IMR-90 (cell line): ENCODE data around the gene REV3L. TPM values are rescaled to one million over a fixed set of nuclear protein-coding genes. Genes with fewer than 3 reads are reported as not detected.

ENCODE experiments used
- ATAC-seq: fragments of 200-7000 bp; cut with Tn5 transposase; 2 replicates; pipeline ENCODE4 v1.9.1; 2020; ENCODE audit warnings: low read depth, mild to moderate bottlenecking, moderate library complexity
- BruUV-seq: library from RNA; stranded (reverse); fragments of 400-500 nt; replicated peaks from 2 replicates; lab custom pipeline; 2021; lab: Mats Ljungman, UMichigan
- CTCF ChIA-PET: fragments of 300-600 bp; formaldehyde crosslinking; extraction: SDS; loops from one replicate; lab custom pipeline; 2021; ENCODE audit warnings: antibody characterized with exemption; lab: Yijun Ruan, JAX
- POLR2A ChIA-PET: fragments of 300-600 bp; sonication (Branson Sonifier 250); formaldehyde crosslinking; loops from one replicate; lab custom pipeline; 2022; ENCODE audit warnings: antibody characterized with exemption; ENCODE audit not compliant: unreplicated experiment; lab: Charles Lee
- DNase-seq: peaks from one replicate; pipeline ENCODE4 v3.0.0; 2013
- H2AFZ ChIP-seq: replicated peaks from 2 replicates; pipeline ENCODE3; 2013; ENCODE audit warnings: low read length, mild to moderate bottlenecking; ENCODE audit not compliant: poor library complexity
- H2AK5ac ChIP-seq: 2 replicates; pipeline ENCODE4 v1.6.1; 2013; ENCODE audit warnings: low read depth, low read length, inconsistent platforms
- H2AK9ac ChIP-seq: replicated peaks from 2 replicates; pipeline ENCODE3; 2013; ENCODE audit warnings: mild to moderate bottlenecking, low read depth, low read length, moderate library complexity; ENCODE audit not compliant: poor library complexity
- H2BK120ac ChIP-seq: 2 replicates; pipeline ENCODE4 v1.6.1; 2013; ENCODE audit warnings: low read depth, low read length, inconsistent platforms
- H2BK15ac ChIP-seq: 3 replicates; pipeline ENCODE4 v1.6.1; 2013; ENCODE audit warnings: low read depth, low read length, inconsistent platforms
- H2BK20ac ChIP-seq: 2 replicates; pipeline ENCODE4 v1.6.1; 2013; ENCODE audit warnings: low read depth, mild to moderate bottlenecking, inconsistent platforms, low read length, moderate library complexity
- H2BK5ac ChIP-seq: 2 replicates; pipeline ENCODE4 v1.6.1; 2013; ENCODE audit warnings: mild to moderate bottlenecking, low read depth, low read length, inconsistent platforms; ENCODE audit not compliant: poor library complexity, severe bottlenecking
- H3K14ac ChIP-seq: replicated peaks from 2 replicates; pipeline ENCODE4 v1.6.1; 2013; ENCODE audit warnings: low read depth, low read length, inconsistent platforms
- H3K18ac ChIP-seq: 2 replicates; pipeline ENCODE4 v1.6.1; 2013; ENCODE audit warnings: low read depth, low read length, control low read depth
- H3K23ac ChIP-seq: 2 replicates; pipeline ENCODE4 v1.6.1; 2013; ENCODE audit warnings: low read depth, low read length, inconsistent platforms
- H3K27ac ChIP-seq: 2 replicates; pipeline ENCODE4 v1.5.1; 2013; ENCODE audit warnings: mild to moderate bottlenecking, control low read depth, low read length; ENCODE audit not compliant: insufficient read depth
- H3K27me3 ChIP-seq: 2 replicates; pipeline ENCODE4 v1.6.1; 2013; ENCODE audit warnings: low read length; ENCODE audit not compliant: control insufficient read depth, insufficient read depth
- H3K36me3 ChIP-seq: 2 replicates; pipeline ENCODE4 v1.6.1; 2013; ENCODE audit warnings: low read length, mixed read lengths; ENCODE audit not compliant: control insufficient read depth, insufficient read depth
- H3K4ac ChIP-seq: 2 replicates; pipeline ENCODE4 v1.6.1; 2013; ENCODE audit warnings: low read depth, low read length, inconsistent platforms
- H3K4me1 ChIP-seq: 2 replicates; pipeline ENCODE4 v1.6.1; 2013; ENCODE audit warnings: low read length, mixed read lengths; ENCODE audit not compliant: control insufficient read depth, insufficient read depth
- H3K4me2 ChIP-seq: 2 replicates; pipeline ENCODE4 v1.6.1; 2013; ENCODE audit warnings: low read depth, mild to moderate bottlenecking, control low read depth, low read length, moderate library complexity
- H3K4me3 ChIP-seq: 2 replicates; pipeline ENCODE4 v1.5.1; 2013; ENCODE audit warnings: low read depth, mild to moderate bottlenecking, control low read depth, low read length, moderate library complexity; ENCODE audit not compliant: insufficient read depth
- H3K56ac ChIP-seq: 2 replicates; pipeline ENCODE4 v1.6.1; 2013; ENCODE audit warnings: low read length, inconsistent platforms; ENCODE audit not compliant: insufficient read depth; ENCODE audit errors: extremely low read depth
- H3K79me1 ChIP-seq, 2 experiments: 2 replicates each; pipeline ENCODE4 v1.6.1; 2013; ENCODE audit warnings: low read length in 2 of 2, inconsistent platforms in 1 of 2, low read depth in 1 of 2
- H3K9ac ChIP-seq: 2 replicates; pipeline ENCODE4 v1.6.1; 2013; ENCODE audit warnings: low read depth, low read length, control low read depth
- H3K9me1 ChIP-seq: 2 replicates; pipeline ENCODE4 v1.6.1; 2013; ENCODE audit warnings: low read length, inconsistent platforms; ENCODE audit not compliant: insufficient read depth
- H3K9me3 ChIP-seq: 2 replicates; pipeline ENCODE4 v1.6.1; 2013; ENCODE audit warnings: low read length; ENCODE audit not compliant: control insufficient read depth, insufficient read depth
- H4K20me1 ChIP-seq: 2 replicates; pipeline ENCODE4 v1.6.1; 2013; ENCODE audit warnings: low read length, inconsistent platforms; ENCODE audit not compliant: insufficient read depth
- H4K5ac ChIP-seq: 2 replicates; pipeline ENCODE4 v1.6.1; 2013; ENCODE audit warnings: mild to moderate bottlenecking, low read depth, low read length, control low read depth
- H4K8ac ChIP-seq, 2 experiments: 2 replicates each; pipeline ENCODE4 v1.6.1; 2013; ENCODE audit warnings: low read depth in 2 of 2, low read length in 2 of 2, control low read depth in 1 of 2, inconsistent platforms in 1 of 2
- H4K91ac ChIP-seq: 2 replicates; pipeline ENCODE4 v1.6.1; 2013; ENCODE audit warnings: low read depth, low read length, inconsistent platforms; ENCODE audit not compliant: insufficient read depth
- ELK1 ChIP-seq: fragments of 150-350 bp; IDR thresholded peaks from 2 replicates; pipeline ENCODE4 v1.6.1; 2016; ENCODE audit warnings: low read depth, mild to moderate bottlenecking, low read length, moderate library complexity, borderline replicate concordance
- MAFK ChIP-seq: IDR thresholded peaks from 2 replicates; pipeline ENCODE4 v1.6.1; 2012; ENCODE audit warnings: low read depth, low read length, improper control_type of control experiment
- RAD21 ChIP-seq: IDR thresholded peaks from 2 replicates; pipeline ENCODE4 v1.6.1; 2012; ENCODE audit warnings: low read length, improper control_type of control experiment
- RFX5 ChIP-seq: IDR thresholded peaks from 2 replicates; pipeline ENCODE4 v1.8.0; 2012; ENCODE audit warnings: low read depth, mild to moderate bottlenecking, low read length, moderate library complexity
- whole genome bisulfite sequencing, 2 experiments: methylation state at CpG; one replicate each; pipeline versions ENCODE4 v1.1.5 to v1.1.7; 2013; ENCODE audit warnings: missing lambda C conversion rate in 2 of 2; ENCODE audit not compliant: insufficient read length in 1 of 2; ENCODE audit errors: extremely low coverage in 2 of 2; 5-methylcytosine and 5-hydroxymethylcytosine counted together
- dilution Hi-C: fragments of 300-500 bp; cut with HindIII; formaldehyde crosslinking; loops from one replicate; pipeline ENCODE4 v1.14.3; 2018; ENCODE audit warnings: low sequenced_read_pairs; ENCODE audit not compliant: unreplicated experiment
- in situ Hi-C: fragments of 300-500 bp; cut with MboI; formaldehyde crosslinking; loops from 3 replicates; pipeline ENCODE4 v1.14.3; 2019; ENCODE audit warnings: low sequenced_read_pairs, inconsistent platforms, mixed read lengths
- intact Hi-C: fragments of 100-400 bp; cut with micrococcal nuclease; formaldehyde crosslinking; loops from 2 replicates; pipeline ENCODE4 v1.10.0; 2022
- polyA plus RNA-seq, 3 experiments: library from polyadenylated mRNA; depleted of rRNA; stranded (reverse); fragments of >200 nt; gene quantifications; 2 replicates each; pipeline ENCODE4 v1.2.3, GENCODE V29; 2012; ENCODE audit warnings: low replicate concordance in 1 of 3
- total RNA-seq: library from RNA; depleted of rRNA; stranded (reverse); fragments of >200 nt; gene quantifications from 2 replicates; pipeline ENCODE4 v1.2.3, GENCODE V29; 2012

The REV3L gene
- total and polyA plus RNA-seq, 2 of the 4 experiments (the other 2 are of a cell fraction) = 7.4 to 15.4 TPM

DNA sequence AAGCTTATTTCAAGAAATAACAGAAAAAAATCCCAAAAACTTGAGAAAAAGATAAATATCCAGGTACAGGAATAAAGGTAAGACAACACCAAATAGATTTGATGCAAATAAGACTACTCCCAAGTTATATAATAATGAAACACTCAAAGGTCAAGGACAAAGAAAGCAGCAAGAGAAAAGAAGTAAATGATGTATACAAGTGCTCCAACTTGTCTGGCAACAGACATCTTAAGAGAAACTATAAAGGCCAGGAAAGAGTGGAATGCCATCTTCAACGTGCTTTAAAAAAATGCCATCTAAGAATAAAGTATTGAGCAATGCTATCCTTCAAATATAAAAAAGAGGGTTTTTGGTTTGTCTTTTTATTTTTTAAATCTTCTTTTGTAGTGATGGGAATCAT lies 54.2 kb downstream of the REV3L start:
- DNase-seq (no peak), ATAC-seq (no peak)
- Histone ChIP-seq H3K23ac (no peak overlapping the region), H2BK5ac (no peak overlapping the region), H3K56ac (no peak overlapping the region), H4K20me1 (peaks cover 39% of the 10 kb centered on the region; the same call in 1 of the 2 replicates), H2AFZ (no peak overlapping the region), H3K79me1 (peaks cover 23 to 67% of the 10 kb centered on the region in 2 experiments), H3K4me1 (peaks cover 5% of the 10 kb centered on the region; the same call in 1 of the 2 replicates), H4K5ac (no peak overlapping the region), H3K9me3 (peaks cover 2% of the 10 kb centered on the region), H3K27me3 (no peaks in the 10 kb centered on the region), H2BK15ac (no peak overlapping the region), H2BK120ac (no peak overlapping the region), H3K27ac (no peak overlapping the region), H3K14ac (no peak overlapping the region), H3K36me3 (peaks cover 2% of the 10 kb centered on the region; the same call in 1 of the 2 replicates), H4K8ac (no peak overlapping the region), H3K9me1 (0 out of 2 replicates have a peak, but pooled peaks cover 4% of the 10 kb centered on the region), H2AK9ac (no peak overlapping the region), H2BK20ac (no peak overlapping the region), H3K9ac (no peak overlapping the region), H3K4me2 (no peak overlapping the region), H3K4ac (no peak overlapping the region), H4K91ac (no peak overlapping the region), H3K4me3 (no peak overlapping the region), H3K18ac (no peak overlapping the region), H2AK5ac (no peak overlapping the region)
- in situ Hi-C loops = no loop called here
- ChIA-PET CTCF (no interaction called here), POLR2A (no interaction called here)
- intact Hi-C loops = loop anchor here (5.0 kb wide), 1 partner anchor 33 kb away; no protein-coding TSS in a partner anchor
- WGBS, 2 experiments = no CpG with 5 or more reads among the region's 1 CpG
- TF ChIP-seq RAD21 = no peak
- no peak for TF ChIP-seq MAFK
- no peak for TF ChIP-seq RFX5
- no peak for TF ChIP-seq ELK1
- BruUV-seq = no TSS peak
- dilution Hi-C loops = no loop called here
